Esophagus squamous epithelium (tissue), 5 donors: ENCODE measurements around the gene PRKCZ. TPM values are rescaled to one million over a fixed set of nuclear protein-coding genes. Genes with fewer than 3 reads are reported as not detected.

Experiments used
- DNase-seq: peaks from one replicate; lab custom pipeline; 2025; lab: John Stamatoyannopoulos, UW
- H3K27ac ChIP-seq, 4 donors: fragments of 200-600 bp; sonication (generic); one replicate each; pipeline ENCODE4 v1.5.1; 2016 to 2019; ENCODE audit warnings: mild to moderate bottlenecking in 1 of 4
- H3K27me3 ChIP-seq, 4 donors: fragments of 200-600 bp; sonication (generic); 1 replicate in 3 of 4; 2 replicates in 1 of 4; pipeline versions ENCODE4 v1.5.1 to v1.6.0; 2017 to 2021; ENCODE audit warnings: antibody characterized with exemption in 1 of 4
- H3K36me3 ChIP-seq, 3 donors: fragments of 200-600 bp; sonication (generic); one replicate each; pipeline ENCODE4 v1.5.1; 2016 to 2019
- H3K4me1 ChIP-seq, 3 donors: fragments of 200-600 bp; sonication (generic); one replicate each; pipeline ENCODE4 v1.5.1; 2017 to 2019
- H3K4me3 ChIP-seq, 4 donors: fragments of 200-600 bp; sonication (generic); 1 replicate in 3 of 4; 2 replicates in 1 of 4; pipeline ENCODE4 v1.5.1; 2016 to 2019; ENCODE audit warnings: mild to moderate bottlenecking in 2 of 4, moderate library complexity in 1 of 4
- H3K9me3 ChIP-seq, 3 donors: fragments of 200-600 bp; sonication (generic); one replicate each; pipeline ENCODE4 v1.5.1; 2016 to 2019
- POLR2A ChIP-seq, 4 donors: fragments of 450-650 bp; IDR thresholded peaks; one replicate each; pipeline ENCODE4 v1.6.1; 2017; ENCODE audit warnings: antibody characterized with exemption in 4 of 4, mild to moderate bottlenecking in 4 of 4, moderate library complexity in 3 of 4
- WGBS, 2 donors: methylation state at CpG; one replicate each; pipeline ENCODE4 v1.1.5; 2018; 5-methylcytosine and 5-hydroxymethylcytosine counted together
- intact Hi-C: fragments of 100-400 bp; cut with DNase I; formaldehyde crosslinking; loops from one replicate; pipeline ENCODE4 v1.15.0; 2022
- total RNA-seq, 4 donors: library from RNA; depleted of rRNA; stranded (reverse); fragments of >200 nt; gene quantifications; one replicate each; pipeline ENCODE4 v1.1.0, GENCODE V29; 2016
- TF ChIP-seq, protein P1 (sequence below), 6 experiments: fragments of 450-650 bp in 4 of 6; fragments of 200-600 bp in 2 of 6; sonication (generic) in 2 of 6; IDR thresholded peaks; one replicate each; pipeline ENCODE4 v1.5.1; 2016 to 2019; ENCODE audit warnings: antibody characterized with exemption in 6 of 6, mild to moderate bottlenecking in 4 of 6, moderate library complexity in 4 of 6
- donor health status: DM: yes; HTN: yes; CAD: no.

Gene PRKCZ
- total RNA-seq, 4 donors from 2014 or later, result 14.5 to 23.8 (median 17.5) TPM

DNA sequence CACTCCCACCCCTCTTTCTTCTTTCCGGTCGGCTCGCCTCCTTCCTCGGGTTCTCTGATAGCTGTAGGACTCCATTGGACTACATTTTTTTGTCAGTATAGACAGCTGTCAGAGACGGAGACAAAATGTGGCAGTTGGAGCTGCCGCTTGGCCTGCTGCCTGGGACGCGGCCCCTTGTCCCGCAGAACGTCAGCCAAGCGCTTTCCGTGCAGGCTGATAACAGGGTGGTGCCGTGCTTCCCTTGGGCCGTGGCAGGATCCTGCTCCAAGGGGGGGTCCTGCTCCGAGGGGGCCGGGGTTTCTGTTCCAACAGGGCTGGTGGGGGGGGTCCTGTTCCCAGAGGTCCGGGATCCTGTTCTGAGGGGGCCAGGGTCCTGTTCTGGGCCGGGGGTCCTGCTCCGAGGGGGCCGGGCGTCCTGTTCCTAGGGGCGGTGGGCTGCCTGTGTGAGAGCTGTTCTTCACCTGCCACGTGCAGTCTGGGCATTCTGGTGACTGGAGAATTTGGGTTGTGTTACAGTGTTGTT lies 182.8 kb downstream of the PRKCZ start:
- Histone ChIP-seq H3K4me1 (peaks cover 72 to 91% (median 89%) of the 10 kb centered on the region in 3 donors), H3K36me3 (no peaks in the 10 kb centered on the region), H3K27me3 (no peaks in the 10 kb centered on the region), H3K9me3 (no peaks in the 10 kb centered on the region), H3K27ac (peak overlapping the region; percentile 82 to 94 (median 91)), H3K4me3 (peak overlapping the region in 3 of 4 donors; percentile 66 to 77 (median 71))
- DNase-seq, result no peak
- WGBS, 2 donors, result 57 to 59% methylated on average over 4 to 5 of the region's 23 CpGs
- intact Hi-C loops, result no loop called here
- TF ChIP-seq, protein P1, sequence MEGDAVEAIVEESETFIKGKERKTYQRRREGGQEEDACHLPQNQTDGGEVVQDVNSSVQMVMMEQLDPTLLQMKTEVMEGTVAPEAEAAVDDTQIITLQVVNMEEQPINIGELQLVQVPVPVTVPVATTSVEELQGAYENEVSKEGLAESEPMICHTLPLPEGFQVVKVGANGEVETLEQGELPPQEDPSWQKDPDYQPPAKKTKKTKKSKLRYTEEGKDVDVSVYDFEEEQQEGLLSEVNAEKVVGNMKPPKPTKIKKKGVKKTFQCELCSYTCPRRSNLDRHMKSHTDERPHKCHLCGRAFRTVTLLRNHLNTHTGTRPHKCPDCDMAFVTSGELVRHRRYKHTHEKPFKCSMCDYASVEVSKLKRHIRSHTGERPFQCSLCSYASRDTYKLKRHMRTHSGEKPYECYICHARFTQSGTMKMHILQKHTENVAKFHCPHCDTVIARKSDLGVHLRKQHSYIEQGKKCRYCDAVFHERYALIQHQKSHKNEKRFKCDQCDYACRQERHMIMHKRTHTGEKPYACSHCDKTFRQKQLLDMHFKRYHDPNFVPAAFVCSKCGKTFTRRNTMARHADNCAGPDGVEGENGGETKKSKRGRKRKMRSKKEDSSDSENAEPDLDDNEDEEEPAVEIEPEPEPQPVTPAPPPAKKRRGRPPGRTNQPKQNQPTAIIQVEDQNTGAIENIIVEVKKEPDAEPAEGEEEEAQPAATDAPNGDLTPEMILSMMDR (IDR thresholded peaks at IDR 0.05), result no peak
- TF ChIP-seq POLR2A (IDR thresholded peaks at IDR 0.05), result no peak

DNA sequence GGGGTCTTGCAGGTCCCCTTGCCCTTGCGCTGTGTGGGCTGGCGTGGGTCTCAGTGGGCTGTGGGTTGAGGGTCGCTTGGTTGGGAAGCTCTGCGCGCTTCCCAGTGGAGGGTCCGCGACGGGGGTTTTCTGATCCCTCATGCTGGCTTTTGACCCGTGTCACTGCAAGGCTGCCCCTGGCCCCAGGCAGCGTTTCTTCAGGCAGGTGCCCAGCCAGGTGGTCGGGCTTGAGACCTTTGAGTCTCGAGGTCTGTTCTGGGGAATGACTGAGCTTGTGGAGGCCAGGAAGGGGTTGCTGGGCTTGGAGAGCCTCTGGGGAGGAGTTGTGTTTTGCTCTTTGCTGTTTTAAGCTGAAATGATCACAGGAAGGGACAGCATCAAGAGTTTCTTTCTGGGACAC lies 183.3 kb downstream of the PRKCZ start:
- Histone ChIP-seq H3K4me1 (peaks cover 76 to 96% (median 94%) of the 10 kb centered on the region in 3 donors), H3K9me3 (no peaks in the 10 kb centered on the region), H3K27ac (peak overlapping the region; percentile 82 to 94 (median 91)), H3K4me3 (peak overlapping the region in 3 of 4 donors; percentile 24 to 77 (median 71)), H3K36me3 (no peaks in the 10 kb centered on the region), H3K27me3 (no peaks in the 10 kb centered on the region)
- WGBS, 2 donors, result 0 to 32% methylated on average over 1 to 3 of the region's 12 CpGs
- DNase-seq, result no peak
- no peak for TF ChIP-seq POLR2A (IDR thresholded peaks at IDR 0.05)
- TF ChIP-seq, protein P1 (IDR thresholded peaks at IDR 0.05), result no peak
- intact Hi-C loops, result no loop called here

DNA sequence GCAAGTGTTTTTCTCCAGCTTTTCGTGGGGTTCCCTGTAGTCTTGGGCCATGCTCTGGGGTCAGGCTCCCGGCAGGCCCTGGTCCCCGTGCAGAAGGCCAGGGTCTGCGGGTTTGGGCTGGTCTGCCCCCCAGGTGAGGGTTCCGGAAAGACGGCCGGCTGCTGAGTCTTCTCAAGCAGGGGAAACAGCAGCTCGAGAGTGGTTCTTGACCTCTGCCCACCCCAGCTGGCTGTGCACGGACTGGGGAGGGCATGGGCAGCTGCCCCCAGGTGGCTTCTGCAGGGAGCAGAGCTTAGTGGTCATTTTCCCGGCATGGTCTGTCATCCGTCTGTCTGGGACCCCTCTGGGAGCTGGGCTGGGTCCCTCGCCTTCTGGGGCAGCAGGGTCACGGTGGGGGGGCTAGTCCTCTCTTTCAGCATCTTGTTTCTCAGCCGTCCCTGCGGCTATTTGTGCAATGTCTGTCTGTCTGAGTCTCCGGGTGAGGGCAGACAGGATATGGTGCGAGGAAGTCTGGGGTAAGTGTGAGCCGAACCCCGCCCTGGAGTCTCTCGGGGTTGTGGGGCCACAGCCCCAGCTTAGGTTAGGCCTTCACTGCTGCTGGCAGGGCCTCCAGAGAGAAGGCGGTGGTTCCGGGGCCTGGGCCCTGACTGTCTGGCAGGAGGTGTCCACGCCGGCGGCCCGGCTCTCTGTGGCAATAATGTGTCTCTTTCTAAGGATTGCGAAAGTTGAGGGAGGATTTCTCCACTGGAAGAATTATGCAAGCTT lies 184.0 kb downstream of the PRKCZ start:
- peak overlapping the region; percentile 82 to 94 (median 91) for H3K27ac ChIP-seq
- intact Hi-C loops, result no loop called here
- no peak for DNase-seq
- no peaks in the 10 kb centered on the region for H3K27me3 ChIP-seq
- peaks cover 84 to 100% (median 95%) of the 10 kb centered on the region in 3 donors for H3K4me1 ChIP-seq
- 0% methylated on average over 5 to 7 of the region's 27 CpGs for WGBS, 2 donors
- H3K4me3 ChIP-seq, result peak overlapping the region in 3 of 4 donors; percentile 24 to 77 (median 71)
- TF ChIP-seq, protein P1 (IDR thresholded peaks at IDR 0.05), result no peak
- TF ChIP-seq POLR2A (IDR thresholded peaks at IDR 0.05), result peak in 2 of 4 donors; percentile 44 to 50
- H3K36me3 ChIP-seq, result no peaks in the 10 kb centered on the region
- H3K9me3 ChIP-seq, result no peaks in the 10 kb centered on the region

- Histone ChIP-seq H3K27ac (peak overlapping the region; percentile 82 to 94 (median 91)), H3K4me1 (peaks cover 88 to 100% (median 98%) of the 10 kb centered on the region in 3 donors), H3K4me3 (peak overlapping the region in 3 of 4 donors; percentile 24 to 77 (median 71)), H3K9me3 (no peaks in the 10 kb centered on the region), H3K27me3 (no peaks in the 10 kb centered on the region), H3K36me3 (no peaks in the 10 kb centered on the region)
- DNase-seq, result no peak
- intact Hi-C loops, result no loop called here
- no peak for TF ChIP-seq POLR2A (IDR thresholded peaks at IDR 0.05)
- TF ChIP-seq, protein P1 (IDR thresholded peaks at IDR 0.05), result no peak
- WGBS, 2 donors, result 14 to 39% methylated on average over 3 to 4 of the region's 4 CpGs
Measured at GRCh38 chr1:2234762-2235113, 184.5 kb downstream of the PRKCZ start.

Other genes starting within 250 kb of the PRKCZ start
- gene GNB1, start 159.3 kb upstream of the PRKCZ start, total RNA-seq, result 100 to 1,000 TPM in 1 of 4 donors, 10 to 100 TPM in 3; 54.3 to 102 (median 74.7) TPM
- under 1 TPM in 1 of 4 donors, not detected in 3; 0.57 TPM for gene CALML6, start 135.2 kb upstream of the PRKCZ start, total RNA-seq
- 1 to 10 TPM; 1.1 to 3.6 (median 3.0) TPM for gene TMEM52, start 131.1 kb upstream of the PRKCZ start, total RNA-seq
- not detected for gene CFAP74, start 46.6 kb upstream of the PRKCZ start, total RNA-seq
- 1 to 10 TPM in 2 of 4 donors, under 1 TPM in 1, not detected in 1; 0.57 to 5.4 (median 1.8) TPM for gene GABRD, start 31.1 kb upstream of the PRKCZ start, total RNA-seq
- gene FAAP20, start 144.4 kb downstream of the PRKCZ start, total RNA-seq, result 10 to 100 TPM in 3 of 4 donors, 1 to 10 TPM in 1; 8.6 to 22.5 (median 18.1) TPM
- gene SKI, start 177.9 kb downstream of the PRKCZ start, total RNA-seq, result 10 to 100 TPM; 18.2 to 38.8 (median 25.2) TPM